Activated effector memory CD4-positive, alpha-beta T cell treated with anti-CD3 and anti-CD28 coated beads, Interleukin-2, amount 50 U/mL, for 16 hours (primary cell): Measurements from ENCODE around the gene KRT4.

Experiments
- DNase-seq: peaks from one replicate; pipeline ENCODE4 v3.0.0-alpha.2; 2020

The KRT4 gene

GRCh38 chr12:52836491-52837412, 22.8 kb upstream of the KRT4 start:
- no peak for DNase-seq

- DNase-seq = peak; percentile 78
These were observed 22.1 kb upstream of the KRT4 start for GRCh38 chr12:52836042-52836466.

- peak; percentile 51 for DNase-seq
These were observed 21.5 kb upstream of the KRT4 start for GRCh38 chr12:52835271-52836041.

DNA sequence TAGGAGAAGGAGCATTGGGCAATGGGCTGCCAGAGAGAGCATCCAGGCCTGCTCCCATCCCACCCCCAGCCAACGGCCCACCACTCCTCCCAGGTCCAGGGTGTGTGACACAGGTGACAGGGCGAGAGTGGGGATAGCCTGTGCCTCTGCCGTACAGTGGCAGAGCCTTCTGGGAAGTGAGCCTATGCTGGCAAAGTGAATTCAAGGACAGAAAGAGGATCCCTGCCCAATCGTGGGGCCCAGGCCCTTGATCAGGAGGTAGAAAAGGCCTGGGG, 20.7 kb upstream of the KRT4 start:
- peak; percentile 38 for DNase-seq

GRCh38 chr12:52833922-52834726, 20.2 kb upstream of the KRT4 start, which contains the start of gene KRT79:
KRT79 (minus strand) TSS chr12:52834311; CDS start chr12:52834260, 51 bp downstream.
- DNase-seq = peak; percentile 55

DNA sequence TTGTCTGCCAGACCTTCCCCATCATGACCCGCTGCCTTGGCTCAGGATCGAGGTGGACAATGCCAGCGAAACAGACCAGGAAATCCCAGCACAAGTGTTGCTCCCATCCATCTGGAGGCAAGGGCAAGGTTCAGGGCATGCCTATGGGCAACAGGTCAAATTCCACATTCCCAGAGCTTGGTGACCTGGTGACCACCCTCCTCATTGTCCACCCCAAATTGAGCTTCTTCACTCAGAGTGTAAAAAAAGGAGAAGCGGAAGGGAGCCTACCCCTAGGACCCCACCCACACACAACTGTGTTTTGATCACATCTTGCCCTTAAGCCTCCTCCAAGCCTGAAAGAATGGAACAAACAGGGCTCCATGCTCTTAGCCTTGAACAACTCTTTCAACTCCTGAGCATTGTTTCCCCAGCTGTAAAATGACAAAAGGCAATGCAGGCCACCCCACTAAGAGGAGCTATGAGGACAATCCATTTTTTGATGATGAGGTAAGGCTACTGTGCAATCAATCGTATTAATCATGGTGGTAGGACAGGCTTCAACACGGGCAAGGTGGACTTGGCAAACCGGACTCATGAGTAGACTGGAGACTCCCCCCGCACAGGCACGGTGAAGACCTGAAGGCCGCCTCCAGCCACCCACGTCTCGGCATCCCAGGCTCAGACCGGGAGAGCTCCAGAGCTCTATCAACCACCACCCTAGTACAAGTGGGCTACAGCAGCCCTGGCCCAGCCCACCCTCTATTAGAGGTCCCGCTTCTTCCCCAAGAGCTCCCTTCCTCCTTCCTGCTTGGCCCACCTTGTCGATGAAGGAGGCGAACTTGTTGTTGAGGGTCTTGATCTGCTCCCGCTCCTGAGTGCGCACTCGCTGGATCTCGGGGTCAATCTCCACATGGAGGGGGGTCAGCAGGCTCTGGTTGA, 19.3 kb upstream of the KRT4 start:
- DNase-seq = peak; percentile 47

DNA sequence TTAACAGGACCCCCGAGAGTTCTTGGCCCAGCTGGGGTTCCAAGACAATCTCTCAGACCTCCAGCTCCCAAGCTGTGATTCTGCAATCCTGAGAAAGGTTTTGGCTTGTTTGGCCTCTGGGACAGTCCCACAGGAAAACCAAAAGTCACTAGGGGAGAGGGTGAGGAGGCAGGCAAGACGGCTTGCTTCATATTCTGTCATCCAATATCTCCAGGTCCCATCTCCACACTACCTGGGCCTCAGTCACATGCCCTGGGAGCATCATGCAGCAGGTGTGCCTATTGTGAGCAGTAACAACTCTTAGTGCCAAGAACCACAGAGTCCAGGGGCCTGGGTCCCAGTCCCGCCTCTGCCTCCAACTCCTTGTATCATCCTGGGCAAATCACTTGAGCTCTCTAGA, 18.5 kb upstream of the KRT4 start:
- peak; percentile 30 for DNase-seq

DNA sequence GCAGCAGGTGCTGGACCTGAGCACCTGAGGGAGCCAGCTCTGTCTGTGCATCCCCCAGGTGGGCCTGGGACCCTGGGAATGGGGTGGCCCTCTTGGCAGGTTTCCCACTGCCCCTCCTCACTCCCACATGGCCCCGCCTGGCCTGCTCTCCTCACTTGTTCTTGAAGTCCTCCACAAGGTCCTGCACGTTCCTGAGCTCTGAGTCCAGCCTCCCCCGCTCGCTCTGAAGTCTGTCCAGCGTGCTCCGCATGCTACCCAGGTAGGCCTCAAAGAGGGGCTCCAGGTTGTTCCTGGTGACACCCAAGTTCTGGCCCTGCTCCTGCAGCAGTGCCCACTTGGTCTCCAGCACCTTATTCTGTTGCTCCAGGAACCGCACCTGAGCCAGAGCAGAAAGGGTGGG, 17.3 kb upstream of the KRT4 start:
- DNase-seq = peak; percentile 34

DNA sequence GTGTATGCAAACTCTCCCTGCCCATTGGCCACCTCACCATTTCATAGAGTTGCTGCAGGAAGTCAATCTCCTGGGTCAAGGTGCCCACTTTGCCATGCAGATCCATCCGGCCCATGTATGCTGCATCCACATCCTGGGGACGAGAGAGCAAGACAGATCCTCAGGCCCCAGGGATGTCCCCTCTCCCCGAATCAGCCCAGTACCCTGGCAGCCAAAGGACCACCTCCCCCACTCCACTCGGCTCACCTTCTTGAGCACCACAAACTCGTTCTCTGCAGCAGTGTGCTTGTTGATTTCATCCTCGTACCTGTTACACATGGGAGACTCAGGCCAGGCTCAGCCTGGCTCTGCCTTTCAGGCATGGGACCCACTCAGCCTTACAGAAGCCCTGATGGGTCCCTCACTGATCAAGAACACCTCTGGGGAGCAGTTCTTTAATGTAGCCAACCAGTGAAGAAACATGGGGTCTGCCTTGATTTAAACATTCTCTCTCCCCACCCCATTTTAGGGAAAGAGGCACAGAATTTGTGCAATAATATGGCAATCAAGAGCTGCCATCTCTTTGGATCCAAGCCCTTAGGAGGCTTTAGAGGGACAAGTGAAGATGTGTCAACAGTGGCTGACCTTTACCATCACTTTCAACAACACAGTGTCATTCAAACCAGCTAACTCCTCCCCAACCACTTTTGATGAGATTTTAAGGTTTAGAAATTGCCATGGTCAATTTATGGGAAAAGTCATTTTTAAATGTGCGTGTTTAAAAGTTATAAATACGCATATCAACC, 16.3 kb upstream of the KRT4 start:
- DNase-seq = no peak

DNA sequence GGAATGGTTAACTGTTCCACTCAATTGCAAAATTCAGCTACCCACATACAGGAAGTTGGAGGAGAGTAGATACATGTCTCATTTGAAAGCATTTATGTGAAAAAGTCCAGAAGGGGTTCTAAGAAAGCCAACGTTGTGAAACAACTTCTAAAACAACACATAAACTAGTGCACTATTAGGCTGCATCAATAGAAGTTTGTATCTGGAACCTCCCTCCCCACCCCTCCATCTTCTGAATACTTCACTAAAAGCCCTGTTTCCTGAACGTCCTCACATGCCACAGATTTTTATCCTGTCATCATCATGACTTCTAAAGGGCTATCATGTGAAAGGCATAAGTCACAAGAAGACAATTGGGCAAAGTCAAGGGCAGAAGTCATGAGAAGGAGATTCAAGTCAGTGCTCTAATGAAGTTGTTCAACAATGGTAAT, 14.7 kb upstream of the KRT4 start:
- no peak for DNase-seq

DNA sequence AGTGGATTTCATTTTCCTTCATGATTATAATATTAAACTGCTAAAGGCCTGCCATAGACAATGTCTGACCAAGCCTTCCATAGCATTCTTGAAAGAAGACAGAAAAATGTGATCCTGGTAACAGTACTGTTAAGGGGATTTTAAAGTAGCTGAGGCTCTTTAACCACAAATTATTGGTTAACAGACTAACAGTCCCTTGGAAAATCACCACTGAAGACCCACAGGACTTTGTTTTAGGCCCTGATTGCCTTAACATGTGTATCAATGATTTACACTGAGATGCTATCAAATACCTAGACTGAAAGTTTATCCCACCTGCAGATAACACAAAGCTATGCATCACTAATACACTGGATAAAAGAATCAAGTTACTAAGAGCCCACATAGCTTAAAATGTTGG, 14.2 kb upstream of the KRT4 start:
- DNase-seq = no peak

GRCh38 chr12:52827499-52828090, 13.7 kb upstream of the KRT4 start:
- no peak for DNase-seq

DNA sequence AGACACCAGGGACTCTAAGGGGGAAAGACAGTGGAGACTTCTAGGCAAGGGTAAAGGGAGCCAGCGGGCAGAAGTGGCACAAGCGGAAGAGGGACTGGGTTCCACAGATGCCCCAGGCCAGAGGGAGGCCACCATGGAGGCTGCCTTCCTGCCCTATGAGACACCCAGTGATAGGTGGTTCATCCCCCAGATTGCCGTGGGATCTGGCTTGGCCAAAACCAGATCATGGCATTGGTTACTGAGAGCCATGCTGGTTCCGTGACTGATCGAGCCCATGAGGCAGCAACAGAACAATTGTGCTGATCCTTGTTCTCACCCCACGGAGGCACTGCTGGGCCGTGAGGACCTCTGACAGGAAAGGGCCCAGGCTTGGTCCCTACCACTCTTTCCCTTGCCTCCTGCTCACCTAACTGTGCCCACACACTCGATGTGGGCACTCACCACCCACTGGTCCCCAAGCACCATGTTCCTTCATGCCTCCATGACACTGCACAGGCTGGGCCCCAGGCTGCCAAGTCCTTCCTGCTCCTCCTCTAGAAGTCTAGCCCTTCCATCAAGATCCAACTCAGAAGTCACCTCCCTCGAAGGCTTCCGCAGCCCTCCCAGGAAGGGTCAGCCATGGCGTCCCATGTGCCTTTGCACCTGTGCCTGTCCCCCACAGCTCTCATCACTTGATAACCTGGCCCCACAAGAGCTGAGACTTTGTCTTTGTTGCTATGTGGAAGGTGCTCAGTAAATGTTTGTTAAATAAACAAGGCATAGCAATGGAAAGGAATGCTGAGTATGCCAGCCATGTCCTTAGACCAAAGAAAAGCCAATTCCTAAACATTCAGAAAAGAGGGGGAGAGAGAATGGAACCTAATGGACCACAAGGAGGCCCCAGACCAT, 12.9 kb upstream of the KRT4 start:
- no peak for DNase-seq

DNA sequence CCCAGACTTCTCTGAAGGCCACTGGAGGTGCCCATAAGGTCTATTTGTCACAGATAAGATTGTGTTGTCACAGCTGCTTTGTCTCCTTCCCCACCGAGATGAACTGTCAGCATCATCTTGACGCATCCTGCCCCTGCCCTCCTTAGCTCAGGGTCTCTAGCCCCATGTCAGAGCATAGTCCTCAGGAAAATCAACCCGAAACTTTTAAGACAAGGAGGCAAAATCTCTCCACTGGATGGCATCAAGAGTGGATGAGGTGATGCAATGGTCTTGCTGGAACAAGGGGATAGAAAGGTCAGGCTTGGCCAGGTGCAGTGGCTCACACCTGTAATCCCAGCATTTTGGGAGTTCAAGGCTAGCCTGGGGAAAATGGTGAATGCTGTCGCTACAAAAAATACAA, 12.0 kb upstream of the KRT4 start:
- no peak for DNase-seq

- DNase-seq = no peak
These were observed 11.0 kb upstream of the KRT4 start for GRCh38 chr12:52824741-52825410.

DNA sequence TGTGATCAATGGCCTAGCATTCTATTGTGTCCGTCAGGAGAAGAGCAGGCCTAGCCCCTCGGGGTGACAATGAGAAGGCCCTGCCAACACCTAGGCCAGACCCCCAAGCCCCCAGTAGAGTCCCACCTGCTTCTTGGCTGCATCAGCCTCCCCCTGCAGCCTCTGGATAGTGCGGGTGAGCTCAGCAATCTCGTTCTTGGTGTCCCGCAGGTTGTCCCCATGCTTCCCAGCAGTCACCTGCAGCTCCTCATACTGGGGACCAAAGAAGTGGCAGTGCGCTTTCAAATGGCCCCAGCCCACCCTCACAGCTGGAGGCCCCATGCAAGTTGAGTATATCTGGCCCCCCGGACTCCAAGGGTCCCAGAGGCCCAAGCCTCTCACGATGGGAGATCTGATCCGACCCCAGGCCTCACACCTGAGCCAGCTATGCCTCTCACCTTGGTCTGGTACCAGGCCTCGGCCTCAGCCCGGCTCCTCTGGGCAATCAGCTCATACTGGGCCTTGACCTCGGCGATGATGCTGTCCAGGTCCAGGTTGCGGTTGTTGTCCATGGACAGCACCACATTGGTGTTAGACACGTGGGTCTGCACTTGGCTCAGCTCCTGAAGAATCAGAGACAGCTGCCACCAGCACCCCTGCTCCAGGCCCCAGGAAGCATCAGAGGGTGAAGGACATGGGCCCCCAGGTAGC, 10.0 kb upstream of the KRT4 start:
- DNase-seq = no peak

DNA sequence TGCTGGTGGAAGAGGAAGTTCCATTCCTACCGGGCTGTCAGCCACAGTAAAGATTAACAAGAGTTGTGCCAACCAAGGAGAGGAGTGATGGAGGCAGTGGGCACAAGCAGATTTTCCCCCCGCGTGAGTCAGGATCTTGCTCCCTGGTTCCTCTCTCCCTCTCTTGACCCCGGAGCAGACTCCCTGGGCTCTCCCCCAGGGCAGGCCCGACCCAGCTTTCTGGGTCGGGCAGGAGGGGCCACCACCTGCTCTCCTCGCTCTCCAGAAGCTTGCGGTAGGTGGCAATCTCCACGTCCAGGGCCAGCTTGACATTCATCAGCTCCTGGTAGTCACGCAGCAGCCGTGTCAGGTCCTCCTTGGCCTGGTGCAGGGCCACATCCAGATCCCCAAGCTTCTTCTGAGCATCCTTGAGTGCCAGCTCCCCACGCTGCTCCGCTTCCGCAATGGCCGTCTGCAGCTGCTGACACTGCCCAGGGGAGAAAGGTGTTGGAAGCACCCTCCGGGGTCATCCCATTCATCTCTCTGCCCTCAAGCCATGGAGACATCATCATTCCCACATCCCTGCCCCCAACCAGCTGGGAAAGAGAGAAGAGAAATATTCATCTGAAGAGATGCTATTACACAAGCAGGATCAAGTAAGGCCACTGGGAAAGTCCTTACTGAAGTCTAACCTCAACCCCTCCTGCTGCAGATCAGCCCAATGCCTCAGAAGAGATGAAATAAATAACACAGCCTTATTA, 9.0 kb upstream of the KRT4 start:
- no peak for DNase-seq
